Measurements from ENCODE around the gene TGFBR2.

The TGFBR2 gene

GRCh38 chr3:30680789-30681648 is 74.6 kb downstream of the TGFBR2 start:
- peaks cover 42% of the 10 kb centered on the region for H3K36me3 Mint-ChIP-seq (ENCODE audit: low read depth)
- peaks cover 7% of the 10 kb centered on the region for H3K27me3 Mint-ChIP-seq (ENCODE audit: low read depth)
- no peaks in the 10 kb centered on the region for H3K9me3 Mint-ChIP-seq
- peaks cover 70% of the 10 kb centered on the region for H3K4me1 Mint-ChIP-seq
- peak overlapping the region; percentile 5 to 40 (median 27) for H3K4me3 Mint-ChIP-seq
- peak overlapping the region; percentile 87 to 92 (median 89) for H3K27ac Mint-ChIP-seq
- no peak for TF ChIP-seq CTCF (IDR thresholded peaks at IDR 0.05; ENCODE audit: unreplicated experiment in 3 of 3)

DNA sequence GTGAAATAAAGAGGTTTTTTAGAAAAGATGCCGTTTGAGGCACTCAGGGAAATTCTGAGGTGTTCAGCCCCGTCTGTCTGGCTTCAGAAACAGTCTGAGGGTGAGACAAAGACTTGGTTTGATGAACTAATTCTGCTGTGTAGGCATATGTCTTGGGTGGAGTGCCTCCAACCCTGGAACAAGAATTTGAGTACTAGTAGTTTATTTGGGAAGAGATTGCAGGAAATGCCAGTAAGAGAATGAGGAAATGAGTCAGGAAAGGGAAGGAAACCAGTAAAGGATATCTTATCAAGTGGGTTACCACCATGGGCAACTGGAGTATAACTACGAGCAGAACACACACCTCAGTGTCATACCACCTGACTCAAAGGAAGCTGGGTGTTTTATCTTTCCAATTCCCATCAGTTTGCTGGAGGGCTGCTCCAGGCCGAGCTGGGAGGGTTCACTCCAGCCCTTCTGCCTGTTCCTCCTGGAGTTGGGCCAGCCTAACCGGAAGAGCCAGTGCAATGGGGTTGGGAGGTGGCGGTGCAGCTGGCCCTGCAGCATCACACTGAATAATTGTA is 75.3 kb downstream of the TGFBR2 start:
- H3K4me1 Mint-ChIP-seq: peaks cover 74% of the 10 kb centered on the region
- H3K27me3 Mint-ChIP-seq (ENCODE audit: low read depth): peaks cover 7% of the 10 kb centered on the region
- H3K4me3 Mint-ChIP-seq: peak overlapping the region in 1 of 3 experiments; percentile 3
- no peaks in the 10 kb centered on the region for H3K9me3 Mint-ChIP-seq
- no peak for TF ChIP-seq CTCF (IDR thresholded peaks at IDR 0.05; ENCODE audit: unreplicated experiment in 3 of 3)
- H3K36me3 Mint-ChIP-seq (ENCODE audit: low read depth): peaks cover 38% of the 10 kb centered on the region
- H3K27ac Mint-ChIP-seq: peak overlapping the region; percentile 87 to 92 (median 89)

DNA sequence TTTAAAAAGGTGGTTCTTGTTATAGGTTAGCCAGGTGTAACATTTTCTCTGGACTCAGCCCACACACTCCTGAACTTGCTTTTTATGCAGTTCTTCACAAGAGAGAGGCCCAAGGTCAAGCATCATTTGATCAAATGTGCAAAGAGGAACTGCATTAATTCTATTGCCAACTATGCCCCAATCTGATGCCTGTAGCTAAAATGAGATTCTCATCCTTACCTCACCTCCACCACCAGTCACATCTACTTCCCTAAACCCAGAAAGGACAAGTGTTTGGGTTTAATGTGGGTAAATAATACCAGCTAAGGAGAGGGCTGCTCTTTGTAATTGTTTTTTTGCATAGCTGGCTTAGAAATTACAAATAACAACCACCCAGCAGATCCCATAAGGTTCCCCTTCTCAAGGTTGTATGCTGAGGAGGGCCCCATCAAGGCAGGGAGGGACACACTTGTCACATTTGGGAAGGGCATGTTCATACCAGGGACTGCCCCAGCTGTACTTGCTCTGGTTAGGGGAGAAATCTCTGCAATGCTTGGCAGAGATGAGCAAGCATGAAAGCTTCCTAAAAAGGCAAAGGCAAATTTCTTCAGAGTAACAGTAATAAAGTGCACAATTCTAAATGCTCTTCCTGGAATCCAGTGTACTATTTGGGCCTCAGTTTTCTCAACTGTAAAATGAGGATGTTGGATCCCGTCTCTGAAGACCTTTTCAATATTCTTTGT is 76.2 kb downstream of the TGFBR2 start:
- peaks cover 35% of the 10 kb centered on the region for H3K36me3 Mint-ChIP-seq (ENCODE audit: low read depth)
- peaks cover 7% of the 10 kb centered on the region for H3K27me3 Mint-ChIP-seq (ENCODE audit: low read depth)
- peak overlapping the region; percentile 87 to 92 (median 89) for H3K27ac Mint-ChIP-seq
- H3K4me1 Mint-ChIP-seq: peaks cover 73% of the 10 kb centered on the region
- no peak overlapping the region for H3K4me3 Mint-ChIP-seq
- TF ChIP-seq CTCF (IDR thresholded peaks at IDR 0.05; ENCODE audit: unreplicated experiment in 3 of 3): no peak
- no peaks in the 10 kb centered on the region for H3K9me3 Mint-ChIP-seq

- peaks cover 85% of the 10 kb centered on the region for H3K4me1 Mint-ChIP-seq
- peak overlapping the region; percentile 20 to 74 (median 23) for H3K27ac Mint-ChIP-seq
- H3K9me3 Mint-ChIP-seq: no peaks in the 10 kb centered on the region
- TF ChIP-seq CTCF (IDR thresholded peaks at IDR 0.05; ENCODE audit: unreplicated experiment in 3 of 3): no peak
- no peak overlapping the region for H3K4me3 Mint-ChIP-seq
- H3K36me3 Mint-ChIP-seq (ENCODE audit: low read depth): peaks cover 37% of the 10 kb centered on the region
- H3K27me3 Mint-ChIP-seq (ENCODE audit: low read depth): peaks cover 7% of the 10 kb centered on the region
These were observed 77.4 kb downstream of the TGFBR2 start for GRCh38 chr3:30683769-30684168.

GRCh38 chr3:30684356-30684755 is 78.0 kb downstream of the TGFBR2 start:
- no peaks in the 10 kb centered on the region for H3K9me3 Mint-ChIP-seq
- no peak overlapping the region for H3K4me3 Mint-ChIP-seq
- peaks cover 7% of the 10 kb centered on the region for H3K27me3 Mint-ChIP-seq (ENCODE audit: low read depth)
- peak overlapping the region in 1 of 3 experiments; percentile 23 for H3K27ac Mint-ChIP-seq
- H3K4me1 Mint-ChIP-seq: peaks cover 87% of the 10 kb centered on the region
- H3K36me3 Mint-ChIP-seq (ENCODE audit: low read depth): peaks cover 37% of the 10 kb centered on the region
- TF ChIP-seq CTCF (IDR thresholded peaks at IDR 0.05; ENCODE audit: unreplicated experiment in 3 of 3): no peak

All from nephron (organoid).